Measurements from ENCODE around the gene L1CAM. TPM values are rescaled to one million over a fixed set of nuclear protein-coding genes. Genes with fewer than 3 reads are reported as not detected.

L1CAM gene
- polyA plus RNA-seq, 2 of the 4 experiments (the other 2 are of a cell fraction): 1.9 to 14.2 TPM

GRCh38 chrX:153921070-153921469, 35.1 kb upstream of the L1CAM start:
- Histone ChIP-seq H3K4me3 (no peak overlapping the region), H3K4me2 (no peak overlapping the region), H3K4me1 (no peaks in the 10 kb centered on the region), H3K9me3 (no peaks in the 10 kb centered on the region), H3K27ac (no peak overlapping the region)
- ATAC-seq: no peak
- WGBS (ENCODE audit: missing lambda C conversion rate): no CpG with 5 or more reads among the region's 16 CpGs
- no peak for TF ChIP-seq EHF (CRISPR knock-in tag; IDR thresholded peaks at IDR 0.05)
- TF ChIP-seq RFX5 (IDR thresholded peaks at IDR 0.05): no peak
- TF ChIP-seq ZFP36 (IDR thresholded peaks at IDR 0.05; ENCODE audit: borderline replicate concordance, partially characterized antibody): no peak
- TF ChIP-seq, protein P1, sequence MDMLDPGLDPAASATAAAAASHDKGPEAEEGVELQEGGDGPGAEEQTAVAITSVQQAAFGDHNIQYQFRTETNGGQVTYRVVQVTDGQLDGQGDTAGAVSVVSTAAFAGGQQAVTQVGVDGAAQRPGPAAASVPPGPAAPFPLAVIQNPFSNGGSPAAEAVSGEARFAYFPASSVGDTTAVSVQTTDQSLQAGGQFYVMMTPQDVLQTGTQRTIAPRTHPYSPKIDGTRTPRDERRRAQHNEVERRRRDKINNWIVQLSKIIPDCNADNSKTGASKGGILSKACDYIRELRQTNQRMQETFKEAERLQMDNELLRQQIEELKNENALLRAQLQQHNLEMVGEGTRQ (IDR thresholded peaks at IDR 0.05): no peak
- TF ChIP-seq, protein P2, sequence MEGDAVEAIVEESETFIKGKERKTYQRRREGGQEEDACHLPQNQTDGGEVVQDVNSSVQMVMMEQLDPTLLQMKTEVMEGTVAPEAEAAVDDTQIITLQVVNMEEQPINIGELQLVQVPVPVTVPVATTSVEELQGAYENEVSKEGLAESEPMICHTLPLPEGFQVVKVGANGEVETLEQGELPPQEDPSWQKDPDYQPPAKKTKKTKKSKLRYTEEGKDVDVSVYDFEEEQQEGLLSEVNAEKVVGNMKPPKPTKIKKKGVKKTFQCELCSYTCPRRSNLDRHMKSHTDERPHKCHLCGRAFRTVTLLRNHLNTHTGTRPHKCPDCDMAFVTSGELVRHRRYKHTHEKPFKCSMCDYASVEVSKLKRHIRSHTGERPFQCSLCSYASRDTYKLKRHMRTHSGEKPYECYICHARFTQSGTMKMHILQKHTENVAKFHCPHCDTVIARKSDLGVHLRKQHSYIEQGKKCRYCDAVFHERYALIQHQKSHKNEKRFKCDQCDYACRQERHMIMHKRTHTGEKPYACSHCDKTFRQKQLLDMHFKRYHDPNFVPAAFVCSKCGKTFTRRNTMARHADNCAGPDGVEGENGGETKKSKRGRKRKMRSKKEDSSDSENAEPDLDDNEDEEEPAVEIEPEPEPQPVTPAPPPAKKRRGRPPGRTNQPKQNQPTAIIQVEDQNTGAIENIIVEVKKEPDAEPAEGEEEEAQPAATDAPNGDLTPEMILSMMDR (IDR thresholded peaks at IDR 0.05): no peak
- no peak for TF ChIP-seq MAZ (IDR thresholded peaks at IDR 0.05; ENCODE audit: borderline replicate concordance, low read depth, low read length)
- TF ChIP-seq CBX8 (IDR thresholded peaks at IDR 0.05): no peak
- no peak for TF ChIP-seq NFE2L2 (conservative IDR thresholded peaks at IDR 0.05; ENCODE audit: low read length)
- no peak for TF ChIP-seq MAFK (IDR thresholded peaks at IDR 0.05; ENCODE audit: partially characterized antibody)
- TF ChIP-seq, protein P3, sequence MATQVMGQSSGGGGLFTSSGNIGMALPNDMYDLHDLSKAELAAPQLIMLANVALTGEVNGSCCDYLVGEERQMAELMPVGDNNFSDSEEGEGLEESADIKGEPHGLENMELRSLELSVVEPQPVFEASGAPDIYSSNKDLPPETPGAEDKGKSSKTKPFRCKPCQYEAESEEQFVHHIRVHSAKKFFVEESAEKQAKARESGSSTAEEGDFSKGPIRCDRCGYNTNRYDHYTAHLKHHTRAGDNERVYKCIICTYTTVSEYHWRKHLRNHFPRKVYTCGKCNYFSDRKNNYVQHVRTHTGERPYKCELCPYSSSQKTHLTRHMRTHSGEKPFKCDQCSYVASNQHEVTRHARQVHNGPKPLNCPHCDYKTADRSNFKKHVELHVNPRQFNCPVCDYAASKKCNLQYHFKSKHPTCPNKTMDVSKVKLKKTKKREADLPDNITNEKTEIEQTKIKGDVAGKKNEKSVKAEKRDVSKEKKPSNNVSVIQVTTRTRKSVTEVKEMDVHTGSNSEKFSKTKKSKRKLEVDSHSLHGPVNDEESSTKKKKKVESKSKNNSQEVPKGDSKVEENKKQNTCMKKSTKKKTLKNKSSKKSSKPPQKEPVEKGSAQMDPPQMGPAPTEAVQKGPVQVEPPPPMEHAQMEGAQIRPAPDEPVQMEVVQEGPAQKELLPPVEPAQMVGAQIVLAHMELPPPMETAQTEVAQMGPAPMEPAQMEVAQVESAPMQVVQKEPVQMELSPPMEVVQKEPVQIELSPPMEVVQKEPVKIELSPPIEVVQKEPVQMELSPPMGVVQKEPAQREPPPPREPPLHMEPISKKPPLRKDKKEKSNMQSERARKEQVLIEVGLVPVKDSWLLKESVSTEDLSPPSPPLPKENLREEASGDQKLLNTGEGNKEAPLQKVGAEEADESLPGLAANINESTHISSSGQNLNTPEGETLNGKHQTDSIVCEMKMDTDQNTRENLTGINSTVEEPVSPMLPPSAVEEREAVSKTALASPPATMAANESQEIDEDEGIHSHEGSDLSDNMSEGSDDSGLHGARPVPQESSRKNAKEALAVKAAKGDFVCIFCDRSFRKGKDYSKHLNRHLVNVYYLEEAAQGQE (IDR thresholded peaks at IDR 0.05): no peak
- TF ChIP-seq JUNB (IDR thresholded peaks at IDR 0.05): no peak
- TF ChIP-seq RCOR1 (IDR thresholded peaks at IDR 0.05; ENCODE audit: low read depth, low read length): no peak
- ChIA-PET CTCF (interaction anchor here (0.7 to 25.1 kb wide), 5 partner anchors 8 to 158 kb away, joined by 3 to 363 read pairs (median 26); partner anchors contain the start of genes NAA10 and RENBP), POLR2A (no interaction called here)
- DNase-seq (ENCODE audit: low read depth in 1 of 2, low spot score in 1 of 2): no peak
- FAIRE-seq: no peak

GRCh38 chrX:153920546-153920945, 34.6 kb upstream of the L1CAM start:
- POLR2A ChIA-PET: no interaction called here
- ATAC-seq: no peak
- H3K4me1 ChIP-seq: no peaks in the 10 kb centered on the region
- FAIRE-seq: no peak
- H3K27ac ChIP-seq: no peak overlapping the region
- no peak overlapping the region for H3K4me3 ChIP-seq
- H3K4me2 ChIP-seq: no peak overlapping the region
- CTCF ChIA-PET: interaction anchor here (0.7 to 25.1 kb wide), 4 partner anchors 9 to 157 kb away, joined by 3 to 363 read pairs (median 30); partner anchors contain the start of gene RENBP
- no peak for DNase-seq (ENCODE audit: low read depth in 1 of 2, low spot score in 1 of 2)
- 70% methylated on average over 11 of the region's 14 CpGs for WGBS (ENCODE audit: missing lambda C conversion rate)
- no peaks in the 10 kb centered on the region for H3K9me3 ChIP-seq
- TF ChIP-seq KDM1A (IDR thresholded peaks at IDR 0.05; ENCODE audit: low read depth): no peak
- TF ChIP-seq, protein P4, sequence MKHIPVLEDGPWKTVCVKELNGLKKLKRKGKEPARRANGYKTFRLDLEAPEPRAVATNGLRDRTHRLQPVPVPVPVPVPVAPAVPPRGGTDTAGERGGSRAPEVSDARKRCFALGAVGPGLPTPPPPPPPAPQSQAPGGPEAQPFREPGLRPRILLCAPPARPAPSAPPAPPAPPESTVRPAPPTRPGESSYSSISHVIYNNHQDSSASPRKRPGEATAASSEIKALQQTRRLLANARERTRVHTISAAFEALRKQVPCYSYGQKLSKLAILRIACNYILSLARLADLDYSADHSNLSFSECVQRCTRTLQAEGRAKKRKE (CRISPR knock-in tag; IDR thresholded peaks at IDR 0.05; ENCODE audit: low read depth): no peak
- no peak for TF ChIP-seq FOSB (CRISPR knock-in tag; IDR thresholded peaks at IDR 0.05)
- no peak for TF ChIP-seq TFCP2L1 (CRISPR knock-in tag; IDR thresholded peaks at IDR 0.05)
- TF ChIP-seq, protein P2 (IDR thresholded peaks at IDR 0.05): no peak
- TF ChIP-seq HDAC2 (IDR thresholded peaks at IDR 0.05): no peak
- no peak for TF ChIP-seq CHD2 (IDR thresholded peaks at IDR 0.05; ENCODE audit: low read length, partially characterized antibody)
- no peak for TF ChIP-seq PHF8 (IDR thresholded peaks at IDR 0.05; ENCODE audit: borderline replicate concordance, low read depth)
- no peak for TF ChIP-seq RCOR1 (IDR thresholded peaks at IDR 0.05; ENCODE audit: low read depth, low read length)
- TF ChIP-seq, protein P5, sequence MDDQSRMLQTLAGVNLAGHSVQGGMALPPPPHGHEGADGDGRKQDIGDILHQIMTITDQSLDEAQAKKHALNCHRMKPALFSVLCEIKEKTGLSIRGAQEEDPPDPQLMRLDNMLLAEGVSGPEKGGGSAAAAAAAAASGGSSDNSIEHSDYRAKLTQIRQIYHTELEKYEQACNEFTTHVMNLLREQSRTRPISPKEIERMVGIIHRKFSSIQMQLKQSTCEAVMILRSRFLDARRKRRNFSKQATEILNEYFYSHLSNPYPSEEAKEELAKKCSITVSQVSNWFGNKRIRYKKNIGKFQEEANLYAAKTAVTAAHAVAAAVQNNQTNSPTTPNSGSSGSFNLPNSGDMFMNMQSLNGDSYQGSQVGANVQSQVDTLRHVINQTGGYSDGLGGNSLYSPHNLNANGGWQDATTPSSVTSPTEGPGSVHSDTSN (IDR thresholded peaks at IDR 0.05): no peak
- TF ChIP-seq HES2 (IDR thresholded peaks at IDR 0.05): no peak
- TF ChIP-seq, protein P6, sequence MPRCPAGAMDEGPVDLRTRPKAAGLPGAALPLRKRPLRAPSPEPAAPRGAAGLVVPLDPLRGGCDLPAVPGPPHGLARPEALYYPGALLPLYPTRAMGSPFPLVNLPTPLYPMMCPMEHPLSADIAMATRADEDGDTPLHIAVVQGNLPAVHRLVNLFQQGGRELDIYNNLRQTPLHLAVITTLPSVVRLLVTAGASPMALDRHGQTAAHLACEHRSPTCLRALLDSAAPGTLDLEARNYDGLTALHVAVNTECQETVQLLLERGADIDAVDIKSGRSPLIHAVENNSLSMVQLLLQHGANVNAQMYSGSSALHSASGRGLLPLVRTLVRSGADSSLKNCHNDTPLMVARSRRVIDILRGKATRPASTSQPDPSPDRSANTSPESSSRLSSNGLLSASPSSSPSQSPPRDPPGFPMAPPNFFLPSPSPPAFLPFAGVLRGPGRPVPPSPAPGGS (IDR thresholded peaks at IDR 0.05): no peak
- TF ChIP-seq MYC (IDR thresholded peaks at IDR 0.05; ENCODE audit: borderline replicate concordance, low read length): no peak
- no peak for TF ChIP-seq RFX5 (IDR thresholded peaks at IDR 0.05)
- no peak for TF ChIP-seq GATA3 (IDR thresholded peaks at IDR 0.05; ENCODE audit: borderline replicate concordance)
- TF ChIP-seq MAFK (IDR thresholded peaks at IDR 0.05; ENCODE audit: partially characterized antibody): no peak
- TF ChIP-seq HEYL (CRISPR knock-in tag; IDR thresholded peaks at IDR 0.05): no peak
